ENCODE data around the gene SYTL5. TPM values are rescaled to one million over a fixed set of nuclear protein-coding genes. Genes with fewer than 3 reads are reported as not detected.

Gene SYTL5
- total and polyA plus RNA-seq, 12 donors, result 1.8 to 38.1 (median 11.8) TPM

- H3K27me3 ChIP-seq, result peaks cover 8% of the 10 kb centered on the region
- TF ChIP-seq POLR2A (IDR thresholded peaks at IDR 0.05) (no peak), CTCF (IDR thresholded peaks at IDR 0.05) (no peak)
- H3K4me1 ChIP-seq (replicated peaks in 1 of 2), result no peaks in the 10 kb centered on the region
- no peaks in the 10 kb centered on the region for H3K36me3 ChIP-seq (replicated peaks in 1 of 2)
- H3K4me3 ChIP-seq, result no peak overlapping the region
- H3K9me3 ChIP-seq (replicated peaks in 1 of 3), result no peaks in the 10 kb centered on the region
- WGBS, 4 donors, result 63 to 81% (median 69%) methylated on average over 8 of the region's 8 CpGs
- DNase-seq, result no peak
- no peak overlapping the region for H3K27ac ChIP-seq
- intact Hi-C loops (cut with DNase I), result no loop called here
Observed at GRCh38 chrX:38018766-38019425, 12.5 kb downstream of the SYTL5 start.

- Histone ChIP-seq H3K27me3 (peaks cover 8% of the 10 kb centered on the region), H3K4me3 (no peak overlapping the region), H3K27ac (no peak overlapping the region), H3K36me3 (replicated peaks in 1 of 2) (no peaks in the 10 kb centered on the region), H3K9me3 (replicated peaks in 1 of 3) (no peaks in the 10 kb centered on the region), H3K4me1 (replicated peaks in 1 of 2) (no peaks in the 10 kb centered on the region)
- no peak for DNase-seq
- WGBS, 4 donors, result 20 to 52% (median 29%) methylated on average over 1 of the region's 1 CpG
- intact Hi-C loops (cut with DNase I), result no loop called here
- no peak for TF ChIP-seq CTCF (IDR thresholded peaks at IDR 0.05)
- TF ChIP-seq POLR2A (IDR thresholded peaks at IDR 0.05), result no peak
Observed at GRCh38 chrX:38028300-38028699, 21.9 kb downstream of the SYTL5 start.

GRCh38 chrX:38036466-38036865, 30.1 kb downstream of the SYTL5 start:
- Histone ChIP-seq H3K4me3 (no peak overlapping the region), H3K27me3 (no peaks in the 10 kb centered on the region), H3K27ac (no peak overlapping the region), H3K36me3 (replicated peaks in 1 of 2) (no peaks in the 10 kb centered on the region), H3K9me3 (replicated peaks in 1 of 3) (no peaks in the 10 kb centered on the region), H3K4me1 (replicated peaks in 1 of 2) (no peaks in the 10 kb centered on the region)
- TF ChIP-seq POLR2A (IDR thresholded peaks at IDR 0.05), result no peak
- intact Hi-C loops (cut with DNase I), result no loop called here
- WGBS, 4 donors, result 82 to 100% (median 89%) methylated on average over 2 of the region's 2 CpGs
- DNase-seq, result no peak

GRCh38 chrX:38038501-38038900, 32.1 kb downstream of the SYTL5 start:
- intact Hi-C loops (cut with DNase I), result no loop called here
- Histone ChIP-seq H3K27me3 (no peaks in the 10 kb centered on the region), H3K4me3 (no peak overlapping the region), H3K36me3 (replicated peaks in 1 of 2) (no peaks in the 10 kb centered on the region), H3K9me3 (replicated peaks in 1 of 3) (no peaks in the 10 kb centered on the region), H3K27ac (no peak overlapping the region), H3K4me1 (replicated peaks in 1 of 2) (no peaks in the 10 kb centered on the region)
- WGBS, 4 donors, result 38 to 55% (median 48%) methylated on average over 2 of the region's 2 CpGs
- TF ChIP-seq CTCF (IDR thresholded peaks at IDR 0.05) (no peak), POLR2A (IDR thresholded peaks at IDR 0.05) (no peak)
- DNase-seq, result no peak

GRCh38 chrX:38041237-38041636, 34.9 kb downstream of the SYTL5 start:
- TF ChIP-seq POLR2A (IDR thresholded peaks at IDR 0.05), result no peak
- no peak for TF ChIP-seq CTCF (IDR thresholded peaks at IDR 0.05)
- H3K36me3 ChIP-seq (replicated peaks in 1 of 2), result no peaks in the 10 kb centered on the region

More at GRCh38 chrX:38041237-38041636, 34.9 kb downstream of the SYTL5 start:
- H3K4me3 ChIP-seq, result no peak overlapping the region
- no peak overlapping the region for H3K27ac ChIP-seq
- H3K9me3 ChIP-seq (replicated peaks in 1 of 3), result no peaks in the 10 kb centered on the region
- DNase-seq, result no peak
- H3K4me1 ChIP-seq (replicated peaks in 1 of 2), result peaks cover 0 to 6% of the 10 kb centered on the region in 2 donors
- intact Hi-C loops (cut with DNase I), result no loop called here
- 62 to 79% (median 70%) methylated on average over 3 of the region's 3 CpGs for WGBS, 4 donors
- H3K27me3 ChIP-seq, result no peaks in the 10 kb centered on the region

All from adrenal gland (tissue), 12 donors.